Measurements from ENCODE around the gene PNP.

GRCh38 chr14:20446889-20447288 is 22.3 kb upstream of the PNP start:
- TF ChIP-seq CTCF (IDR thresholded peaks at IDR 0.05 in 8 of 11, conservative IDR thresholded peaks at IDR 0.05 in 3 of 11) (no peak), POLR2A (IDR thresholded peaks at IDR 0.05) (no peak), POLR2AphosphoS5 (IDR thresholded peaks at IDR 0.05) (no peak)

Measured in spleen (tissue), 7 donors.